Parathyroid adenoma (tissue), 2 donors: ENCODE data around the gene CTH.

ENCODE experiments used
- H2AFZ ChIP-seq: fragments of 300-600 bp; sonication (generic); one replicate; pipeline ENCODE4 v1.7.0; 2017; ENCODE audit warnings: antibody characterized with exemption, mild to moderate bottlenecking
- H3K27ac ChIP-seq: fragments of 300-600 bp; sonication (generic); one replicate; pipeline ENCODE4 v1.7.0; 2017
- H3K27me3 ChIP-seq: fragments of 300-600 bp; sonication (generic); one replicate; pipeline ENCODE4 v1.7.0; 2017; ENCODE audit warnings: low read length; ENCODE audit not compliant: control insufficient read depth, insufficient read depth
- H3K36me3 ChIP-seq: fragments of 300-600 bp; sonication (generic); one replicate; pipeline ENCODE4 v1.7.0; 2017; ENCODE audit warnings: low read length; ENCODE audit not compliant: control insufficient read depth, insufficient read depth
- H3K4me1 ChIP-seq: fragments of 300-600 bp; sonication (generic); one replicate; pipeline ENCODE4 v1.7.0; 2017; ENCODE audit warnings: control low read depth
- H3K4me2 ChIP-seq: fragments of 300-600 bp; sonication (generic); one replicate; pipeline ENCODE4 v1.7.0; 2017; ENCODE audit warnings: low read length
- H3K4me3 ChIP-seq: fragments of 300-600 bp; sonication (generic); one replicate; pipeline ENCODE4 v1.7.0; 2017; ENCODE audit warnings: low read depth, low read length
- H3K79me2 ChIP-seq: fragments of 300-600 bp; sonication (generic); one replicate; pipeline ENCODE4 v1.7.0; 2017; ENCODE audit warnings: control low read depth
- H3K9ac ChIP-seq: fragments of 300-600 bp; sonication (generic); one replicate; pipeline ENCODE4 v1.7.0; 2017; ENCODE audit warnings: mild to moderate bottlenecking
- H3K9me3 ChIP-seq: fragments of 300-600 bp; sonication (generic); one replicate; pipeline ENCODE4 v1.7.0; 2017; ENCODE audit warnings: low read length; ENCODE audit not compliant: control insufficient read depth
- TF ChIP-seq, protein P1 (sequence below): fragments of 300-600 bp; sonication (generic); IDR thresholded peaks from one replicate; pipeline ENCODE4 v1.7.0; 2017; ENCODE audit warnings: antibody characterized with exemption, mild to moderate bottlenecking
- donor health status: primary hyperparathyroidism.

The CTH gene

DNA sequence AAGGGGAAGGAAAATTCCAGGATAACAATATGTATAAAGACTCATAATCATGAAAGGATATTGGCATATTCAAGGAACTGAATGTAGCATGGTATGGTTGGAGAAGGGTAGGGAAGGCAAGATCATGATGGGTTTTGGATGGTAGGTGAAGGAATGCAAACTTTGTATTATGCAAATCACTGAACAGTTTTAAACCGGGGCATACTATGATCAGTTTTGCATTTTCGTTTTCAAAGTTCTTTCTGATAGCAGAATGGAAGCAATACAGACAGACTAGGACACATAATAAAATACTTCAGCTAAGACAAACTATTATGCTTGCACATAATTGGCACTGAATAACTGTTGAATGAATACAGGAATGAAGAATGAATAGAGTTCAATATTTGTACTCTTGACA is 14.5 kb upstream of the CTH start:
- no peaks in the 10 kb centered on the region for H3K4me1 ChIP-seq
- H3K79me2 ChIP-seq, result no peaks in the 10 kb centered on the region
- H3K27me3 ChIP-seq, result no peaks in the 10 kb centered on the region
- no peaks in the 10 kb centered on the region for H3K9me3 ChIP-seq
- no peak overlapping the region for H3K4me2 ChIP-seq
- H3K27ac ChIP-seq, result no peak overlapping the region
- no peak overlapping the region for H2AFZ ChIP-seq
- no peak overlapping the region for H3K9ac ChIP-seq
- H3K4me3 ChIP-seq, result no peak overlapping the region
- H3K36me3 ChIP-seq, result no peaks in the 10 kb centered on the region
- TF ChIP-seq, protein P1, sequence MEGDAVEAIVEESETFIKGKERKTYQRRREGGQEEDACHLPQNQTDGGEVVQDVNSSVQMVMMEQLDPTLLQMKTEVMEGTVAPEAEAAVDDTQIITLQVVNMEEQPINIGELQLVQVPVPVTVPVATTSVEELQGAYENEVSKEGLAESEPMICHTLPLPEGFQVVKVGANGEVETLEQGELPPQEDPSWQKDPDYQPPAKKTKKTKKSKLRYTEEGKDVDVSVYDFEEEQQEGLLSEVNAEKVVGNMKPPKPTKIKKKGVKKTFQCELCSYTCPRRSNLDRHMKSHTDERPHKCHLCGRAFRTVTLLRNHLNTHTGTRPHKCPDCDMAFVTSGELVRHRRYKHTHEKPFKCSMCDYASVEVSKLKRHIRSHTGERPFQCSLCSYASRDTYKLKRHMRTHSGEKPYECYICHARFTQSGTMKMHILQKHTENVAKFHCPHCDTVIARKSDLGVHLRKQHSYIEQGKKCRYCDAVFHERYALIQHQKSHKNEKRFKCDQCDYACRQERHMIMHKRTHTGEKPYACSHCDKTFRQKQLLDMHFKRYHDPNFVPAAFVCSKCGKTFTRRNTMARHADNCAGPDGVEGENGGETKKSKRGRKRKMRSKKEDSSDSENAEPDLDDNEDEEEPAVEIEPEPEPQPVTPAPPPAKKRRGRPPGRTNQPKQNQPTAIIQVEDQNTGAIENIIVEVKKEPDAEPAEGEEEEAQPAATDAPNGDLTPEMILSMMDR, result no peak

DNA sequence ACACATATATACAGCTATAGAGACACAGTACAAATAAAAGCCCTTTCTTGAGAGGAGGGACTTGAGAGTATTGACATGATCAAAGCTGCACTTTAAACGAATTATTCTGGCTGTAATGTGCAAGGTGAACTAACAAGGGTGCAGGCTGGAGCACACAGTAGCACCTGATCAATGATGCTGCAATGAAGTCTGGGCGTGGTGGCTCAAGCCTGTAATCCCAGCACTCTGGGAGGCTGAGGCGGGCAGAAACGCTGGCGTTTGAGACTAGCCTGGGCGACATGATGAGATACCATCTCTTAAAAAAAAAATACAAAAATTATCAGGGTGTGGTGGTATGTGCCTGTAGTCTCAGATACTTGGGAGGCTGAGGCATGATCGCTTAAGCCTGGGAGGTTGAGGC is 14.1 kb upstream of the CTH start:
- H3K4me1 ChIP-seq, result no peaks in the 10 kb centered on the region
- no peaks in the 10 kb centered on the region for H3K79me2 ChIP-seq
- TF ChIP-seq, protein P1, result no peak
- no peak overlapping the region for H3K9ac ChIP-seq
- no peaks in the 10 kb centered on the region for H3K27me3 ChIP-seq
- no peak overlapping the region for H3K27ac ChIP-seq
- H2AFZ ChIP-seq, result no peak overlapping the region
- no peaks in the 10 kb centered on the region for H3K36me3 ChIP-seq
- no peaks in the 10 kb centered on the region for H3K9me3 ChIP-seq
- no peak overlapping the region for H3K4me3 ChIP-seq
- H3K4me2 ChIP-seq, result no peak overlapping the region

DNA sequence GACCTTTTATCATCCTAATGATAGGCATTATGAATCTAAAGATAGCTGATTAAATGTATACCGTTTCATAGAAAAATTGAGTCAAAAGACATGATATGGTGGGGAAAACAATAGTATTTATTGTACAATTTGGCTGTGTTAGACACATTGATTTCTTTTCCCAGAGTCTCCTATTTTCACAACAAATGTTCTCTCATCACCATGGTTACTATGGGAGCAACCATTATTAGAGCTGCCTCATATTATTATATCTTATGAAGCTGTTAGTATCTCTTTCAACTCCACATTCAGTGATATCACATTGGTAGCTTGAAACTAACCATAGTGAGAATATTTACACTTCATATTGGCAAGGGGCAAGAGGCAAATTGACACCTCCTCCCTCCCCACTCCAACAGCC is 10.7 kb upstream of the CTH start:
- Histone ChIP-seq H3K4me1 (no peaks in the 10 kb centered on the region), H3K9me3 (no peaks in the 10 kb centered on the region), H3K9ac (no peak overlapping the region), H3K79me2 (no peaks in the 10 kb centered on the region), H3K4me3 (no peak overlapping the region), H2AFZ (no peak overlapping the region), H3K27me3 (no peaks in the 10 kb centered on the region), H3K4me2 (no peak overlapping the region), H3K36me3 (no peaks in the 10 kb centered on the region), H3K27ac (no peak overlapping the region)
- TF ChIP-seq, protein P1, result no peak

DNA sequence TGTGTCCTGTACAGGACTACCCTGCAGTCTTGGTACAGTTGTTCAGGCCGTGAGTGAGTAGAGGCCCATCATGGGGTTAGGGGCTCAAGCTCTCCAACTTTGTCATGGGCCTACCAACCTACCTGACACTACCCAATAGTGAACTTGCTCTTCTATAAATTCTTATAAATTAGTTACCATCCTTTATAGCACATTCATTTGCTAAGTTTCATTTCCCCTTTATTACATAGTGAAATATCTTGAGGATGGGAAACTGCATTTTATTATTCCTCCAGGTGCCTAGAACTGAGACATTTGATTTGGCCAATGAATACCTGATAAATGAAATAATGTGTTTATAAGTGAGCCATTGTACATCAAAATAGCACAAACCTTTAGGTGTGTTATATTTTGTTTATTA is 9.1 kb upstream of the CTH start:
- TF ChIP-seq, protein P1, result no peak
- H3K27me3 ChIP-seq, result no peaks in the 10 kb centered on the region
- no peak overlapping the region for H3K27ac ChIP-seq

DNA sequence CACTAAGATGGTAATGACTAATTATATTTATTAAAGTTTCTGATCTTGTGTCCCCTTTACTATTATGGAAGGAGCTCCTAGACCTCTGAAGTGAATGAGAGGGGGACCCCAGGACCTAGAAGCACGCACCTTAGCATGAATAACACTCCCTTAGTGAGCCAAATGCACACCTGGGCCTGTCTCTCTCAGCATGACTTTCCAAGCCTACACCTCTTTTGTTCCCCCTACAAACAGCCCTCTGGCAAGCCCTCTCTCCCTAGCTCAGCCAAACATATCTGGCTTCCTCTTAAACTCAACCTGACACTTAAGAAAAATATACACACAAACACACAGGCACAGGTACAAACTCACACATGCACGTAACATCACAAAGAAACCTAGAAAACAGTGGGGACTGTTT is 7.3 kb upstream of the CTH start:
- TF ChIP-seq, protein P1, result no peak
- Histone ChIP-seq H3K9ac (no peak overlapping the region), H3K4me3 (no peak overlapping the region), H3K4me2 (no peak overlapping the region), H2AFZ (no peak overlapping the region), H3K27me3 (no peaks in the 10 kb centered on the region), H3K27ac (no peak overlapping the region), H3K9me3 (no peaks in the 10 kb centered on the region), H3K36me3 (no peaks in the 10 kb centered on the region), H3K79me2 (no peaks in the 10 kb centered on the region), H3K4me1 (no peaks in the 10 kb centered on the region)

More for the DNA sequence above, 9.1 kb upstream of the CTH start:
- H3K36me3 ChIP-seq, result no peaks in the 10 kb centered on the region
- H3K4me1 ChIP-seq, result no peaks in the 10 kb centered on the region
- no peaks in the 10 kb centered on the region for H3K9me3 ChIP-seq
- no peak overlapping the region for H3K4me3 ChIP-seq
- H3K9ac ChIP-seq, result no peak overlapping the region
- H3K4me2 ChIP-seq, result no peak overlapping the region
- no peaks in the 10 kb centered on the region for H3K79me2 ChIP-seq
- no peak overlapping the region for H2AFZ ChIP-seq
